Activated CD8-positive, alpha-beta memory T cell treated with anti-CD3 and anti-CD28 coated beads, Interleukin-2, amount 50 U/mL, for 48 hours (primary cell): ENCODE results near the gene PRAMEF15.
"Not testable (repeated sequence)": the region's sequence is repeated elsewhere in the genome, so short reads cannot be mapped to it uniquely, and the experiment has no call there.

Experiments
- DNase-seq: peaks from one replicate; pipeline ENCODE4 v3.0.0-alpha.2; 2020

The PRAMEF15 gene

GRCh38 chr1:13315281-13315680, at the start of gene PRAMEF15:
TSS of gene PRAMEF15 (plus strand) at chr1:13315581. CDS start at chr1:13318408, 2,827 bp downstream.
- DNase-seq = not testable (repeated sequence)

DNA sequence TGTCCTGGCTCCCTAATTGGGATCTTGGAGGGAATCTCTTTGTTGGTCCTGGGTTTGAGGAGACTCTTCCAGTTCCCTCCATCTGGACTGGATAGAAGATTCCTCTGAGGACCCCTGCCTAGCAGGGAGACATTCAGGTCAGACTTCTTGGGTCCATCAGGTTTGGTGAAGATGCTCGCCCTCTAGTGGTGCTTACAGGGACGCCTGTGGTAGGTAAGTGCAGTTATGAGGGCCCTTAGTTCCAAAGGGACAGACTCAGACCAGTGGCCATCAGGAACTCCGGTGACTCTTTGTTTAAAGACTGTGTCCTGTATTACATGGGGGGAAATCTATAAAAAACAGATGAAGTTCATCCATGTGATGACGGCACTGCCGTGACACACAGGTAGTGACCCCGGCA, 38.4 kb upstream of the PRAMEF15 start:
- DNase-seq = not testable (repeated sequence)

DNA sequence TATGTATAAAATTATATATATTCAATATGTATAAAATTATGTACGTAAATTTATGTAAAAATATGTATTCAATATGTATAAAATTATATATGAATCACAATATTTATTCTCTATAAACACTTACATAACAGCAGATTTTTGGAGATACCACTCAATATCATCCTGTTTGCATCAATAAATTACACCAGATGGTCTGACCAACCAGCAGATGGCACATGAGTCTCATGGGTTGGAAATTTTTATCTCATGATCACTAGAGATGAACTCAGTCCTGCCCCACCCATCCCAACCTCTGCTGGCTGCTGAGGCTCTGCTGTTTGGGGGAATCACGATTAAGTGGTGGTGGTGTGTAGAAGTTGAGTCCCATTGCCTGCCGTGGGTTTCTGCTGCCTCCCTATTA, 35.8 kb upstream of the PRAMEF15 start:
- DNase-seq = not testable (repeated sequence)

DNA sequence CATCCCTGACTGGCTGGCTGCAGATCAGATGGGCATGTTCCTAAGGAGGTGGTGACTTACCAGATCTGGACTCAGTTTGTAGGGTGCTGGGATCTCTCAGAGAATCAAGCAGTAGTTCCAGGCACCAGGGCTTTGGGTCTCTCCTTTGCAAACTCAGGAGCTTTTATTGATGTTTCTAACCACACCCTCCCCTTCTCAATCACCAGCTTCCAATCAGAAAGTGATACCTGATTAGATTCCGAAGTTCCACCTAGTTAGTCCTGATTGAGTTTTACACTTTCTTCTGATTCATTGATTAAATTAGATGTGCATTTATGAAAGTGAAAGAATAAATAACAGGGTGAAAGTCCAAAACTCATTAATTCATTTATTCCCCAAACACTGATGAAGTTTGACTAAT, 30.3 kb upstream of the PRAMEF15 start, which contains the start of gene PRAMEF8:
Gene PRAMEF8 (minus strand): TSS at position 101 of the 400 bp plus-strand sequence. CDS start 1,046 bp downstream, outside the sequence.
- not testable (repeated sequence) for DNase-seq

GRCh38 chr1:13289030-13289429, 26.4 kb upstream of the PRAMEF15 start:
- DNase-seq = not testable (repeated sequence)

- not testable (repeated sequence) for DNase-seq
These were observed 18.0 kb upstream of the PRAMEF15 start for GRCh38 chr1:13297216-13297931.

GRCh38 chr1:13298699-13299098, 16.7 kb upstream of the PRAMEF15 start:
- DNase-seq = not testable (repeated sequence)

DNA sequence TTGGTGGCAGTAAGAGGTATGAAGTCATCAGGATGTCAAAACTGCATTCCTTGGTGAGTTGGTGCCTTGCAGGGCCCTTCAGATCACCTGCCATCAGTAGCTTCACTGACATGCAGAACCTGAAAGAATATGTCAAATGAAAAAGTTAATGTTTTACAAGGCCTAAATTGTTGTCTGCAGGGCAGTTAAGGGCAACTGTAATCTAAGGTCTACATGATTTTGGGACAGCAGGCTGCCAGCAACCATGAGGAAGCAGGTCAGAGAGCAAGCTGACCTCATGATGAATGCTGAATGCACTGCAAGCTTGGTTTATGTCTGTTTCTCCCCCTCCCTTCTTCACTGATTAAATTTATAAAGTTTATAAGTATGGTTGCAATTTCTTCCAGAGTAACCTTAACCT, 13.2 kb upstream of the PRAMEF15 start:
- DNase-seq = not testable (repeated sequence)

- DNase-seq = not testable (repeated sequence)
These were observed 12.1 kb upstream of the PRAMEF15 start, which contains the start of gene PRAMEF33 for GRCh38 chr1:13303239-13303638. TSS of gene PRAMEF33 (plus strand) at chr1:13303539. CDS start at chr1:13305955, 2,416 bp downstream.

GRCh38 chr1:13342496-13342895, 27.1 kb downstream of the PRAMEF15 start:
- not testable (repeated sequence) for DNase-seq

GRCh38 chr1:13347034-13347433, 31.7 kb downstream of the PRAMEF15 start, which contains the start of gene PRAMEF14:
TSS of gene PRAMEF14 (minus strand) at chr1:13347134. CDS start at chr1:13345314, 1,820 bp downstream.
- not testable (repeated sequence) for DNase-seq

DNA sequence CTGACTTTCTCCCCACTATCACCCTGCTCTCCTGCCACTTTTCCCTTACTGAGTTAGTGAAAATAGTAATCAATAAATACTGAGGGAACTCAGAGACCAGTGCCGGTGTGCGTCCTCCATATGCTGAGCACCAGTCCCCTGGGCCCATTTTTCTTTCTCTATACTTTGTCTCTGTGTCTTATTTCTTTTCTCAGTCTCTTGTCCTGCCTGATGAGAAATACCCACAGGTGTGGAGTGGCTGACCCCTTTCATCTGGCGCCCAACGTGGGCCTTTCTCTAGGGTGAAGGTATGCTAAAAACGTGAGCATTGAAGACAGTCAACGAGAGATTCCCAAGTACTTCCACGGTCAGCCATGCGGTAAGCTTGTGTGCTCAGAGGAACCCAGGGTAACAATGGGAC, 38.1 kb downstream of the PRAMEF15 start:
- DNase-seq = not testable (repeated sequence)

DNA sequence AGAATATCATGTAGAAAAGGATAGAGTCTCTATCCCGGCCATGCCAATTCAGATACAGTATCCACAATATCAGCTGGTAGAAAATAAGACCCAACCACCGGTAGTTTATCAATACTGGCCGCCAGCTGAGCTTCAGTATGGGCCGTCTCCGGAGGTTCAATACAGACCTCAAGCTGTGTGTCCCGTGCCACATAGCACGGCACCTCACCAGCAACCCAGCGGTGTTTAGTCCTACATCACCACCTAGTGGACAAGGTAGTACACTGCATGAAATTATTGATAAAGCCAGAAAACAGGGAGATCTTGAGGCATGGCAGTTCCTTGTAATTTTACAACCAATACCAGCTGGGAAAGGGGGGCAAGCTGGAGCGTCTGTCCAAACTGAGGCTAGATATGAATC, 39.1 kb downstream of the PRAMEF15 start:
- DNase-seq = not testable (repeated sequence)

GRCh38 chr1:13356774-13357173, 41.4 kb downstream of the PRAMEF15 start:
- DNase-seq = not testable (repeated sequence)

DNA sequence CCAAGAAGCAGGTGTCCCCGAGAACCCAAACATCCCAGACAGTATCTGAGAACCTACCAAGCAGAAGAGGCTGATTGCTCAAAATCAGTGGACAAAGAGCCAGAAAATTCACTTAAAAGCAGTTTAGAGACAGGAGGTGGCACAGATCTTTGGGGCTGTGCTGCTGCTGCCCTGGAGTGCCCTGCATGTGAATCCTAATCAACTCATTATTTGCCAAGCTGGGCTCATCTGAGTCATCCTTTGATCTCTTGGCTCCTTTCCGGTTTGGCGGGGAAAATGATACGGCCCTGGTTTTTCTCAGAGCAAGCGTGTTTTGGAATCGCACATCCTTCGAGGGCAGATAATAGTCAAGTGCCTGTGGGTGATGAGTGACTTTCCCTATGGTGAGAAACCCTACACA, 47.0 kb downstream of the PRAMEF15 start:
- not testable (repeated sequence) for DNase-seq

GRCh38 chr1:13364928-13365327, 49.5 kb downstream of the PRAMEF15 start:
- not testable (repeated sequence) for DNase-seq

GRCh38 chr1:13366536-13366935, 51.2 kb downstream of the PRAMEF15 start:
- not testable (repeated sequence) for DNase-seq

- peak; percentile 61 for DNase-seq
These were observed 53.2 kb downstream of the PRAMEF15 start for GRCh38 chr1:13368544-13368943.
